C4-2B (cell line): ENCODE results near the gene RUVBL1.
A peak's percentile ranks its signal among the peaks of the same experiment; 100 is the strongest.

ENCODE experiments used
- H3K27ac ChIP-seq: fragments of 450-650 bp; 2 replicates; pipeline ENCODE4 v1.5.1; 2017
- ZFX ChIP-seq: fragments of 450-650 bp; IDR thresholded peaks from 2 replicates; pipeline ENCODE4 v1.6.1; 2017
- TF ChIP-seq, protein P1 (sequence below): fragments of 450-650 bp; conservative IDR thresholded peaks from 2 replicates; pipeline ENCODE4 v1.5.1; 2017; ENCODE audit warnings: mild to moderate bottlenecking

The RUVBL1 gene

DNA sequence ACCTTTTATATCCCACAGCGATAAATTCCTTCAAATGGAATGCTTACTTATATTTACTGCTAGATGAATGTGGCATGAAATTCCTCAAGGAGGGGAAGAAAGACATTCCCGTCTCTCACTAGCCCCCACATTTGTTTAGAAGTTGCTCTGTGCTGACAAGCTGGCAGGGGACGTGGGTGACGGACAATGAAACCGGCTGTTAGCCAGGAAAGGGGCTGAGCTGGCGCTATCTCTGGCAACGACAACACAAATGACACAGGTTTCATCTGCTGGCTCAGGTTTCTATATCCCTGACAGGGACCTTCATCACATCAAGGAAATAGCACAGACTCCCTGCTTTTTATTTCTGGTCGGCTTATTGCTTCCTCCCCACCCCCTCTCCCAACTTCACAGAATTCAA lies 15.8 kb downstream of the RUVBL1 start:
- no peak overlapping the region for H3K27ac ChIP-seq
- TF ChIP-seq, protein P1, sequence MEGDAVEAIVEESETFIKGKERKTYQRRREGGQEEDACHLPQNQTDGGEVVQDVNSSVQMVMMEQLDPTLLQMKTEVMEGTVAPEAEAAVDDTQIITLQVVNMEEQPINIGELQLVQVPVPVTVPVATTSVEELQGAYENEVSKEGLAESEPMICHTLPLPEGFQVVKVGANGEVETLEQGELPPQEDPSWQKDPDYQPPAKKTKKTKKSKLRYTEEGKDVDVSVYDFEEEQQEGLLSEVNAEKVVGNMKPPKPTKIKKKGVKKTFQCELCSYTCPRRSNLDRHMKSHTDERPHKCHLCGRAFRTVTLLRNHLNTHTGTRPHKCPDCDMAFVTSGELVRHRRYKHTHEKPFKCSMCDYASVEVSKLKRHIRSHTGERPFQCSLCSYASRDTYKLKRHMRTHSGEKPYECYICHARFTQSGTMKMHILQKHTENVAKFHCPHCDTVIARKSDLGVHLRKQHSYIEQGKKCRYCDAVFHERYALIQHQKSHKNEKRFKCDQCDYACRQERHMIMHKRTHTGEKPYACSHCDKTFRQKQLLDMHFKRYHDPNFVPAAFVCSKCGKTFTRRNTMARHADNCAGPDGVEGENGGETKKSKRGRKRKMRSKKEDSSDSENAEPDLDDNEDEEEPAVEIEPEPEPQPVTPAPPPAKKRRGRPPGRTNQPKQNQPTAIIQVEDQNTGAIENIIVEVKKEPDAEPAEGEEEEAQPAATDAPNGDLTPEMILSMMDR = no peak
- no peak for TF ChIP-seq ZFX

DNA sequence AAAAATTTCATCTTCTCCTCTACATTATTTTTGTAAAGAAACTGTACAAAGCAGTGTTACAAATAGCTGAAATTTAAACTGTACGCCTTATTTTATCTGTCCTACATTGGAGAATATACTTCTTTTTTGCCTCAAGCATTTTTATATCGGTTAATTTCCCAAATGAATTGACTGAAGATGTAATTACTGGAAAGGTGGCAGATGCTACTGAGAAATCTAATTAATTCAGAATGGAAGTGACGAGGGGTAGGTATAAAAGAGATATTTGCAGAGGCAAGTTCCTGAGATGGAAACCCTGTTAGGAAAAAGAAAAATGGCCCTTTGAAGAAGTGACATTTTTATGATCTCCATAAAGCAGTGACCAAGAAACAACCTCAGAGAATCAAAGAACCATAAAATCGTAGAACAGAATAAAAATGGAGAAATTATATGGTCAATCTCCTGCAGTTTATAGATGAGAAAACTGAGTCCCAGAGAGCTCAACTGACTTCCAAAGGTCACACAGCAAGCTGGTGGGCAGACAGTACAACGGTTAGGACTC lies 20.4 kb downstream of the RUVBL1 start:
- TF ChIP-seq ZFX = no peak
- TF ChIP-seq, protein P1 = no peak
- H3K27ac ChIP-seq = no peak overlapping the region

DNA sequence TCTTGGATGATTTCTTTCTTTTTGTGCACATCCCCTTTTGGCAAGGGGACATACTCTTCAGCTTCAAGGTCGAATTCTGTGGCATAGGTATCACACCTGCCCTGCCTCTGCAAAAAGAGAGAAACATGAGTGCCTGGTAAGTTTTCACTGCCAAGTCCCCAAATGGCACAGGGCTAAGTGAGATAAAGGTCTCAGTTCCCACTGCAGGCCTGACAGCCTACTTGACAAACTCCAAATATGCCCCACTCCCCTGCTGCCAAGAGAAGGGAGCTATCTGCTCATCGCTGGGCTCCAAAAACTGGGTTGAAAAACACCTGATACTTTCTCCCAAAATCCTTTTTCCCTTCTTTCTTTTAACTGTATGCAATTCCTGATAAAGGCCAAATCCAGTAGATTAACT lies 23.0 kb downstream of the RUVBL1 start:
- no peak overlapping the region for H3K27ac ChIP-seq
- TF ChIP-seq ZFX = peak; percentile 17; the same call in 1 of the 2 replicates
- TF ChIP-seq, protein P1 = no peak

DNA sequence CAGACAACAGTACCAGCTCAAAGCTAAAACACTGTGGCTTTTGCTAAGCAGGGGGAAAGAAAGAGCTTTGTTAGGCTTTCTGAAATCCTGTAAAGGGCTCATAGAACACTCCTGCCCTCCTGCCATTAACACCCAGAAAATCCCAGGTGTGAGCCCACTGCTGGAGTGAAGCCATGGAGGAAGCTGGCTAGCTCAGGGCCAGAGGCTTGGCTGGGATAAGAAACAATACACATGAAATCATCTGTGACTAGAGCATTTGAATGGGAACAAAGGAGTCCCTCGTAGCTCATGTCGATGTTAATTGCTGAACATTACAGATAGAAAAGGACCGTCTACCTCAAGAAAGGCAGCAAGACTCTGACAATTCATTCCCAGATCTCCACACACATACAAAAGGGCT lies 23.5 kb downstream of the RUVBL1 start:
- H3K27ac ChIP-seq = no peak overlapping the region
- TF ChIP-seq, protein P1 = no peak
- TF ChIP-seq ZFX = no peak

DNA sequence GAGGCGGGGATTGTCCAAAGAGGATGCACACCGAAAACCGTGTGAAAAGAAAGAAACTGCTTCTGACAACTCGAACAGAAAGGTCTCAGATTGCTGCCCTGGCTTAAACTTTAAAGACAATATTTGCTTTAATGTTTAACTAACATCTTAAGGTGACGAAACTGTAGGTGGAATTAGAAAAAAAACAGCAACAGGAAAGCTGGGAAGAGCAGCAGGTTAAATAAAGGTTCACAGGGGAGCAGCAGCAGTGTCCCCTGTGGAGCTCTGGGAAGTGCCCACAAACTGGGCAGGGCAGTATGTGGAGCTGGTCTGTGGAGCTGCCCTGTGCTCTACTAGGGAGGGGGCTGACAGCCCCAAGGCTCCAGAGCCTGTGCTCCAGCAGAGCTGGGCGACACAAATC lies 25.4 kb downstream of the RUVBL1 start:
- TF ChIP-seq ZFX = no peak
- TF ChIP-seq, protein P1 = no peak
- H3K27ac ChIP-seq = no peak overlapping the region; the same call in 1 of the 2 replicates

DNA sequence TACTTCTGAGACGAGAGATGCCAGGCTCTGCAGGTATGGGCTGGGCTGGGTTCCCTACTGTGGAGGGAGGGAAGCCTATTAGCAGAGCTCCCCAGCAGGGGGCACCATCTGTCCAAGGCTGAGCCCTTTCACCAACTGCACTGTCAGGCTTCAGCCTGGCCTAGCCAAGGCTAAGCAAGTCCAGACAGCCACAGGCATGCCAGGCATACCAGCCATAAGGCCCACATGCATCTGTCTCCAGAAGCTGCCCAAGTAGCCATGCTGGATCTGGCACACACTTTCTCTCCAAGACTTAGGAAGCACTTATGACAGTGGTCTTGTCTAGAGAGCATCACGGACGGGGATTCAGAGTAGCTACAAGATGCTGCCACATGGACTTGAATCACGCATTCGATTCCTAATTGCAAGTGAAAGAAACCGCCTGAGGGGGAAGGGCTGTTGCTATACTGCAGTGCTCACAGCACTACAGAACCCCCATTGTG lies 28.3 kb downstream of the RUVBL1 start:
- H3K27ac ChIP-seq = peak overlapping the region; percentile 72
- TF ChIP-seq, protein P1 = peak; percentile 99
- peak; percentile 30; the same call in 1 of the 2 replicates for TF ChIP-seq ZFX

DNA sequence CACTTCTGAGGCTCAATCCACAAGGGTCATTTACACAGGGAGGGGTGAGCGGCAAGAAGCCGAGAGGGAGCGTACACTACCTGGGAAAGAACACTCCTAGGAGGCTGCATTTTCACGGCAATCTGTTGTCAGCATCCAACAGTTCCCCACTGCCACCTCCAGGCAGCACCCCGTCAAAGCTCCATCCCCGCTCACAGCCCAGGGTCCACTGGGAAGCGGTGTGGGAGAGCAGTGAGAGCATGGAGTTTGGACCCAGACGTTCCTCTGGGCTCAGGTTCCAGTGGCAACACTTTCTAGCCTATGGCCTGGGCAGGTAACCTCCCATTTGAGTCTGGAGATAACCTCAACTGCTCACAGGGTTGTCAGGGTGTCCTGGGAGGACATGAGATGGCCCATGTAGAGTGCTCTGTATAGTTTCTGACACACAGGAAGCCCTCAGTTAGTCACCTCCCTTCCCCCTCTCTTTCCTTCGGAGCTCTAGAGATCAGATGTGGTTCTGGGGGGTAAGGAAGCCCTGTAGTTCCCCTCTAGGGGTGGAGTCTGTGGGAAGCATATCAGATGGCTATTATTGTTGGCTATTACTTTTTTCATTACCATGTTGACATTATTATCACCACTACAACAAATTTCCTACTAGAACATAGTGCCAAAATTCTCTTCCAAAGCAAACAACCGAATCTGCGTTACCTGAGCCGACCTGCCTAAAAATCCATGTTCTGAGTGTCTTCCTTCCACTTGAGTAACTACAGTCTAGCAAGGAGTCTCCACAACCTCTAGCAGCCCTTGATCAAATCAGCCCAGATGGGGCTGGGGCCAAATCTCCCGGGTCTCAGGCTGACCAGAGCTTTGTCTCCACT lies 29.1 kb downstream of the RUVBL1 start:
- peak overlapping the region; percentile 72 for H3K27ac ChIP-seq
- TF ChIP-seq, protein P1 = no peak
- no peak for TF ChIP-seq ZFX
